HEK293 (cell line): ENCODE data around the gene FOXF1.

Experiments
- CTCF ChIA-PET: fragments of 350-600 bp; formaldehyde crosslinking; extraction: SDS; loops from one replicate; lab custom pipeline; 2021; ENCODE audit warnings: antibody characterized with exemption; lab: Yijun Ruan, JAX
- POLR2A ChIA-PET: fragments of 300-600 bp; formaldehyde crosslinking; extraction: SDS; loops from one replicate; lab custom pipeline; 2020; ENCODE audit warnings: antibody characterized with exemption, inconsistent platforms; lab: Yijun Ruan, JAX
- H3K27ac ChIP-seq: fragments of 200-500 bp; sonication (Bioruptor generic); 2 replicates; pipeline ENCODE4 v1.5.1; 2014; ENCODE audit warnings: low read depth, low read length, control low read depth, inconsistent platforms; ENCODE audit errors: extremely low read depth
- H3K36me3 ChIP-seq, 2 experiments: fragments of 200-500 bp in 1 of 2; sonication (Bioruptor generic) in 1 of 2; 1 replicate in 1 of 2; 2 replicates in 1 of 2; pipeline ENCODE4 v1.5.1; 2014 to 2017; ENCODE audit warnings: inconsistent platforms in 2 of 2, low read length in 2 of 2; ENCODE audit not compliant: control insufficient read depth in 2 of 2, insufficient read depth in 1 of 2
- H3K4me1 ChIP-seq: fragments of 200-500 bp; sonication (Bioruptor generic); 2 replicates; pipeline ENCODE4 v1.5.1; 2014; ENCODE audit warnings: mild to moderate bottlenecking, low read length, inconsistent platforms; ENCODE audit not compliant: control insufficient read depth, insufficient read depth
- H3K4me3 ChIP-seq: 2 replicates; pipeline ENCODE4 v1.5.1; 2011; ENCODE audit warnings: low read depth, mild to moderate bottlenecking, control low read depth, low read length, moderate library complexity
- H3K9me3 ChIP-seq: fragments of 200-500 bp; sonication (Bioruptor generic); 2 replicates; pipeline ENCODE4 v1.5.1; 2014; ENCODE audit warnings: low read depth, low read length, inconsistent platforms; ENCODE audit not compliant: control insufficient read depth, insufficient read depth
- GLIS1 ChIP-seq: fragments of 450-650 bp; formaldehyde crosslinking; IDR thresholded peaks from 2 replicates; pipeline ENCODE4 v1.5.1; 2016; ENCODE audit warnings: missing biosample characterization, missing genetic modification characterization
- INSM2 ChIP-seq: fragments of 450-650 bp; formaldehyde crosslinking; IDR thresholded peaks from 2 replicates; pipeline ENCODE4 v1.5.1; 2016; ENCODE audit warnings: missing biosample characterization, missing genetic modification characterization
- ZBTB20 ChIP-seq: fragments of 450-650 bp; formaldehyde crosslinking; IDR thresholded peaks from 2 replicates; pipeline ENCODE4 v1.5.1; 2016; ENCODE audit warnings: missing biosample characterization, missing genetic modification characterization
- ZNF121 ChIP-seq: fragments of 450-650 bp; formaldehyde crosslinking; IDR thresholded peaks from 2 replicates; pipeline ENCODE4 v1.5.1; 2016; ENCODE audit warnings: missing biosample characterization, missing genetic modification characterization
- ZNF16 ChIP-seq: fragments of 450-650 bp; formaldehyde crosslinking; IDR thresholded peaks from 2 replicates; pipeline ENCODE4 v1.5.1; 2016; ENCODE audit warnings: low read depth, missing biosample characterization, missing genetic modification characterization
- ZNF19 ChIP-seq: fragments of 450-650 bp; formaldehyde crosslinking; IDR thresholded peaks from 2 replicates; pipeline ENCODE4; 2016; ENCODE audit warnings: missing biosample characterization, missing genetic modification characterization, low read depth
- ZNF23 ChIP-seq: fragments of 450-650 bp; formaldehyde crosslinking; IDR thresholded peaks from 2 replicates; pipeline ENCODE4 v1.5.1; 2016; ENCODE audit warnings: missing biosample characterization, missing genetic modification characterization, borderline replicate concordance
- ZNF24 ChIP-seq: fragments of 450-650 bp; formaldehyde crosslinking; IDR thresholded peaks from 2 replicates; pipeline ENCODE4 v1.5.1; 2016; ENCODE audit warnings: missing biosample characterization, missing genetic modification characterization
- ZNF266 ChIP-seq: fragments of 450-650 bp; formaldehyde crosslinking; IDR thresholded peaks from 2 replicates; pipeline ENCODE4 v1.5.1; 2016; ENCODE audit warnings: missing biosample characterization, missing genetic modification characterization, low read depth
- ZNF362 ChIP-seq: fragments of 450-650 bp; formaldehyde crosslinking; IDR thresholded peaks from 2 replicates; pipeline ENCODE4 v1.5.1; 2016; ENCODE audit warnings: missing biosample characterization, missing genetic modification characterization
- ZNF518A ChIP-seq: fragments of 450-650 bp; formaldehyde crosslinking; conservative IDR thresholded peaks from 2 replicates; pipeline ENCODE4 v1.5.1; 2016; ENCODE audit warnings: low read depth, missing biosample characterization, missing genetic modification characterization
- ZNF548 ChIP-seq: fragments of 450-650 bp; formaldehyde crosslinking; IDR thresholded peaks from 2 replicates; pipeline ENCODE4 v1.5.1; 2016; ENCODE audit warnings: missing biosample characterization, missing genetic modification characterization
- ZNF621 ChIP-seq: fragments of 450-650 bp; formaldehyde crosslinking; IDR thresholded peaks from 2 replicates; pipeline ENCODE4 v1.5.1; 2017; ENCODE audit warnings: missing biosample characterization, missing genetic modification characterization
- ZNF626 ChIP-seq: fragments of 450-650 bp; sonication (Bioruptor Pico); formaldehyde crosslinking; IDR thresholded peaks from 2 replicates; pipeline ENCODE4 v1.5.1; 2018; ENCODE audit warnings: missing biosample characterization, missing genetic modification characterization, inconsistent platforms
- ZSCAN18 ChIP-seq: fragments of 450-650 bp; formaldehyde crosslinking; IDR thresholded peaks from 2 replicates; pipeline ENCODE4 v1.5.1; 2016; ENCODE audit warnings: missing biosample characterization, missing genetic modification characterization

Gene FOXF1

GRCh38 chr16:86467490-86467889, 42.8 kb upstream of the FOXF1 start:
- no peaks in the 10 kb centered on the region for H3K9me3 ChIP-seq
- TF ChIP-seq ZBTB20 (0 out of 2 replicates have a peak, but pooled peaks have one; percentile 26), ZNF626 (tag by site-specific recombination) (no peak)
- H3K4me3 ChIP-seq: no peak overlapping the region
- H3K36me3 ChIP-seq: no peaks in the 10 kb centered on the region
- CTCF ChIA-PET: interaction anchor here (0.6 to 0.7 kb wide), 3 partner anchors 75 to 508 kb away, joined by 3 to 8 read pairs (median 3); no protein-coding TSS in a partner anchor
- H3K27ac ChIP-seq: no peak overlapping the region
- POLR2A ChIA-PET: no interaction called here
- H3K4me1 ChIP-seq: no peaks in the 10 kb centered on the region

- no peaks in the 10 kb centered on the region for H3K9me3 ChIP-seq
- no peak for TF ChIP-seq INSM2 (tag by site-specific recombination)
- TF ChIP-seq ZNF362 (tag by site-specific recombination): no peak
- TF ChIP-seq ZNF16: no peak
- no peak for TF ChIP-seq ZNF548 (tag by site-specific recombination)
- TF ChIP-seq ZNF19 (tag by site-specific recombination): no peak
- TF ChIP-seq ZNF23 (tag by site-specific recombination): no peak
- no peak for TF ChIP-seq ZNF621 (tag by site-specific recombination)
- TF ChIP-seq GLIS1 (tag by site-specific recombination): no peak
- TF ChIP-seq ZSCAN18 (tag by site-specific recombination): no peak
- no peak for TF ChIP-seq ZNF24
- TF ChIP-seq ZNF266: no peak
- no peak for TF ChIP-seq ZNF121 (tag by site-specific recombination)
- ChIA-PET POLR2A (no interaction called here), CTCF (interaction anchor here (0.8 kb wide), 1 partner anchor 45 kb away, joined by 3 read pairs; no protein-coding TSS in a partner anchor)
- H3K27ac ChIP-seq: no peak overlapping the region
- H3K4me1 ChIP-seq: no peaks in the 10 kb centered on the region
- H3K36me3 ChIP-seq: no peaks in the 10 kb centered on the region
- no peak overlapping the region for H3K4me3 ChIP-seq
Observed at GRCh38 chr16:86470964-86471363, 39.4 kb upstream of the FOXF1 start.

GRCh38 chr16:86471896-86472295, 38.4 kb upstream of the FOXF1 start:
- Histone ChIP-seq H3K36me3 (no peaks in the 10 kb centered on the region), H3K9me3 (no peaks in the 10 kb centered on the region), H3K4me1 (no peaks in the 10 kb centered on the region), H3K4me3 (no peak overlapping the region), H3K27ac (no peak overlapping the region)
- no peak for TF ChIP-seq ZNF518A
- peak; percentile 52 for TF ChIP-seq GLIS1 (tag by site-specific recombination)
- ChIA-PET CTCF (interaction anchor here (1.0 kb wide), 1 partner anchor 219 kb away, joined by 5 read pairs; no protein-coding TSS in a partner anchor), POLR2A (no interaction called here)
